Activated CD4-positive, CD25-positive, alpha-beta regulatory T cell (primary cell): ENCODE measurements around the gene HOXD4.

Experiments
- DNase-seq, 4 experiments: peaks; one replicate each; lab custom pipeline; 2025; lab: John Stamatoyannopoulos, UW

The HOXD4 gene

GRCh38 chr2:176187899-176188773, 36.8 kb downstream of the HOXD4 start, which contains the start of gene HOXD1:
Gene HOXD1, plus strand, starts transcription at chr2:176188668. Its CDS starts 134 bp downstream, at chr2:176188802.
- DNase-seq: no peak

GRCh38 chr2:176188774-176189680, 37.7 kb downstream of the HOXD4 start:
- DNase-seq: no peak

GRCh38 chr2:176189681-176190641, 38.6 kb downstream of the HOXD4 start:
- DNase-seq: no peak

GRCh38 chr2:176192351-176192750, 41.0 kb downstream of the HOXD4 start:
- DNase-seq: no peak

- no peak for DNase-seq
These were observed 41.7 kb downstream of the HOXD4 start for GRCh38 chr2:176193048-176193447.

GRCh38 chr2:176199902-176200301, 48.6 kb downstream of the HOXD4 start:
- no peak for DNase-seq

- DNase-seq: no peak
These were observed 49.6 kb downstream of the HOXD4 start for GRCh38 chr2:176200971-176201370.

- DNase-seq: no peak
These were observed 51.1 kb downstream of the HOXD4 start for GRCh38 chr2:176202491-176202890.
